DMS153 treated with DMSO at 0.1 percent for 48 hours (cell line): ENCODE measurements around the gene CCDC107.

Experiments used
- DNase-seq: peaks from one replicate; lab custom pipeline; 2025; ENCODE audit not compliant: unreplicated experiment; lab: John Stamatoyannopoulos, UW

The CCDC107 gene

GRCh38 chr9:35700031-35700430, 41.9 kb downstream of the CCDC107 start:
- no peak for DNase-seq

DNA sequence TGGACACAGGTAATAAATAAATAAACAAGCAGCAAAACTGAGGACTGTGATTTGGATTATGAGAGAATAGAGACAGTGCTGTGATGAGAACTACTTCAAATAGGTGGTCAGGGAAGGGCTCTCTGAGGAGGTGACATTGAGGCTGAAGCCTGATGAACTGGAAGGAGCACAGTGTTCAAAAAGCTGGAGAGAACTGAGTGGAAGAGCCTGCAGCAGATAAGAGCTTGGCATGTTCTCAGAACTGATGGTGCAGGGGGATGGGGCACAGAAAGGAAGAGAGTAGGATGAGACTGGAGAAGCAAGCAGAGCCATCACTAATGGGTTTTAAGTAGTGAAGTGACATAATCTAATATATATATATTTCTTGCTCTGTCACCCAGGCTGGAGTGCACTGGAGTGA, 42.9 kb downstream of the CCDC107 start:
- no peak for DNase-seq

DNA sequence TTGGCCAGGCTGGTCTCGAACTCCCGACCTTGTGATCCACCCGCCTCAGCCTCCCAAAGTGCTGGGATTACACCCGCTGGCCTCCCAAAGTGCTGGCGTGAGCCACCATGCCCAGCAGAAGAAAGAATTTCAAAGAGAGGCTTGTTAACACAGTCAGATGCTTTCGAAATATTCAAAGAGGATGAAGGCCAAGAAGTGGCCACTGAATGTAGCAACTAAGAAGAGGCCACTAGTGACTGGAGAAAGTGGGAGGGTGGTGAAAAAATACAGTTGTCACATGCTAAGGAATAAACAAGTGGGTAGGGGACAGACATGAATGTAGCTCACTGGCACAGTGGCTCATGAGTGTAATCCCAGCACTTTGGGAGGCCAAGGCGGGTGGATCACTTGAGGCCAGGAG, 44.6 kb downstream of the CCDC107 start:
- DNase-seq: no peak

DNA sequence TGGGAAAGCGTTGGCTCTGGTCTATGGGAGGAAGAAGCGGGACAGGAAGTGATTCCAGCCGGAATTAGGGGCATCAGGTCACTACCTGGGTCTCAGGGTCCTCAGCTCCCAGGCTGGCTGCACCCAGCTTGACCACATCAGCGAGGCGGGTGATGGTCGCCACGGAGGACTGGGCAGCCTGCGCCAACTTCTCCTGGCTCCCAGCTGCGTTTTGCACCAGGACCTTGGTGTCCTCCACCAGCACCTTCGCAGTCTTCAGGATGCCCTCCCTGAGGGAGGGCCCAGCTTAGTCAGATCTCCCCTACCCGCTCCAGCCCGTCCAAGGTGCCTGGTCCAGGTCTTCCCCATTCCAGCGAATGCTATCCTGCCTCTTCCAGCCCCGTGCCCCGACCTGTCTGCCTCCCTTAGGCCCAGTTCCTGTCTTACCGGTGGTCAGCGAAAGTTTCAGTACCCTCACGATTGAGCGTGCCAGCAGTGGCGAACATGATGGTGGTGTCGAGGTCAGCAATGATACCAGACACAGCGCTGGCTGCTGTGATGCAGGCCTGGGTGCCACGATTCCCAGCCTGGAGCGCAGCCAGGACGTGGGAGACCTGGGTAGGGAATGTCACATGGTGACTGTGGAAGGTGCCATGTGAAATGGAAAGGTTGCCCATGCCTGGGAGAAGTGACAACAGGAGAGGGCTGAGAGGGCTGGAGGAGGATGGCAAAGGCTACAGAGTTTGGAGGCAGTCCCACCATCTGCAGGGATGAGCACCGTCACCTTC, 46.0 kb downstream of the CCDC107 start:
- no peak for DNase-seq

DNA sequence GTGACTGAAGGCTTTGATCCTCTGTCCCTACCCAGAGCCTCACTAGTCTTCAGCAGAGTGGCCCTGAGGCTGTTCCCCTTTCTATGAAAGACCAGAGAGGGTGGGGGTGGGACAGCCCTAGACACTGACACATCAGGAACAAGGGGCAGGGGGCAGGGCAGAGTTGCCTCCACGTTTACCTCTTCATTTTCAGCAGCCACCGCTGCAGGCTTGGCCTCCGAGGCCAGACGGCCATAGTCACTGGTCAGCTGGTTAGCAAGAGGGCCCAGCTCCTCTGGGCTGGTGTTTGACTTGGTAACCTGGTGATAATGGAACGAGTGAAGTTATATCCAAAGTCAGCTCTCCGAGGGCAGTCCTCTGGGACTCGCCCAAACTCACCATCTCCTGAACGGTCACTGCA, 47.3 kb downstream of the CCDC107 start:
- DNase-seq: no peak

DNA sequence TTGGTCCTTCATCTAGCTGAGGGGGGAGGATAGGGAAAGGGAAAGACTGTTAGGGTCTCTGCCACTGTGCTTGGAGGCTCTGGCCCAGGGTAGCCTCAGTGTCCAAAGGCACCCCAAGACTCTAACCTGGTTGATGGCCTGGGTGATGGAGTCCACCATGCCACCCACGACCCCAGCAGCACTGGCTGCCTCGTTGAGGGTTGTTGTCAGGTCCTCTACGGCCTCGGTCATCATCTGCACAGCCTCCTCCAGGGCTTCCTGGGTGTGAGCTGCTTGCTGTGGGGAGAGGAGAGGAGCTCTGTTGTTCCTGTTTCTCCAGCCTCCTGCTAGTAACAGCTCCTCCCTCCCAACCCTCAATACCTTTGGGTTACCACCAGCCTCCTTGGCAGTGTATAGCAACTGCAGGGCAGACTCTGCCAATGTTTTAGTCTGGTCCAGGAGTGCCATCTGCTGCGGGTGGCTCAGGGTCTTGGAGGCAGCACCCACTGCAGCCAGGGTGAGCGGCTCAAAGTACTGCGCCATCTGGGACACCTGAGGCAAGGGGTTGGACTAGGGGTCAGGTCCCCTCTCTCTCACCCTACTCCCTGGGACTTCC, 47.8 kb downstream of the CCDC107 start:
- no peak for DNase-seq

GRCh38 chr9:35706951-35707350, 48.9 kb downstream of the CCDC107 start:
- DNase-seq: no peak

DNA sequence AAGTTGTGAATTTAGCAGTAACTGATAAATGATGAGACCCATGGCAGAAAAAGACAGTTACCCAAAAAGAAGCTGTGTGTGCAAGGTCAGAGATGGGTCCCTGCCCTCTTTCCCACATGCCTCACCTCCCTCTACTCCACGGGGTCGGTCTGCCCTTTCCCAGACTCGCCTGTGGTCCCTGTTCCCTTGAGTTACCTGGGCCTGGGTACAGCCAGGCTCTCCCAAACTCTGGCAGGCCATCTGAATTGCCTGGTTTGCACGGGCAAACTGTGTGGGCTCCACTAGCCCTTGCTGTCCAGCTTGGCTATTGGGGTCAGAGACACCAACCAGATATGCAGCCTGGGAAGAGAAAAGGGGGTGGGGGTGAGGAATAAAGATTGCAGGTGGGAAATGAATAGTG, 50.1 kb downstream of the CCDC107 start:
- no peak for DNase-seq

GRCh38 chr9:35710818-35711500, 52.9 kb downstream of the CCDC107 start:
- DNase-seq: no peak
